Loucy (cell line): ENCODE measurements around the gene ZC3H12C.

Source experiments
- H2AFZ ChIP-seq: fragments of 200-600 bp; sonication (generic); 2 replicates; pipeline ENCODE4 v1.6.0; 2016; ENCODE audit warnings: antibody characterized with exemption, mild to moderate bottlenecking, low read length, moderate library complexity
- H3F3A ChIP-seq: fragments of 200-600 bp; 2 replicates; pipeline ENCODE4 v1.6.0; 2016; ENCODE audit warnings: antibody characterized with exemption, low read depth, mild to moderate bottlenecking
- H3K27me3 ChIP-seq: fragments of 200-600 bp; sonication (generic); 2 replicates; pipeline ENCODE4 v1.6.1; 2014; ENCODE audit warnings: low read length, mild to moderate bottlenecking; ENCODE audit not compliant: insufficient read depth, poor library complexity, severe bottlenecking
- H3K36me3 ChIP-seq: fragments of 200-600 bp; sonication (generic); 2 replicates; pipeline ENCODE4 v1.6.1; 2016; ENCODE audit warnings: low read length; ENCODE audit not compliant: insufficient read depth
- H3K4me1 ChIP-seq: fragments of 200-600 bp; sonication (generic); 2 replicates; pipeline ENCODE4 v1.5.1; 2014; ENCODE audit warnings: low read length, mild to moderate bottlenecking; ENCODE audit not compliant: insufficient read depth, poor library complexity, severe bottlenecking
- H3K4me2 ChIP-seq: fragments of 200-600 bp; sonication (generic); 2 replicates; pipeline ENCODE4 v1.6.0; 2014; ENCODE audit warnings: antibody characterized with exemption, low read length, low read depth, mild to moderate bottlenecking; ENCODE audit not compliant: poor library complexity, severe bottlenecking
- H3K4me3 ChIP-seq: fragments of 200-600 bp; sonication (generic); 2 replicates; pipeline ENCODE4 v1.5.1; 2014; ENCODE audit warnings: low read length, mild to moderate bottlenecking, mixed read lengths; ENCODE audit not compliant: poor library complexity, severe bottlenecking
- H3K79me2 ChIP-seq: fragments of 200-600 bp; sonication (generic); 2 replicates; pipeline ENCODE4 v1.6.1; 2014; ENCODE audit warnings: low read length; ENCODE audit not compliant: insufficient read depth
- H3K9ac ChIP-seq: fragments of 200-600 bp; sonication (generic); 2 replicates; pipeline ENCODE4 v1.6.0; 2014; ENCODE audit warnings: mild to moderate bottlenecking, low read depth, low read length, moderate library complexity; ENCODE audit not compliant: poor library complexity, severe bottlenecking
- H3K9me2 ChIP-seq: fragments of 200-600 bp; sonication (generic); replicated peaks from 2 replicates; pipeline ENCODE4 v1.6.1; 2016; ENCODE audit warnings: low read depth, low read length, mixed read lengths
- H3K9me3 ChIP-seq: fragments of 200-600 bp; sonication (generic); 2 replicates; pipeline ENCODE4 v1.6.1; 2014; ENCODE audit warnings: mild to moderate bottlenecking, antibody characterized with exemption, low read length, low read depth; ENCODE audit not compliant: insufficient read depth
- H4K20me1 ChIP-seq: fragments of 200-600 bp; sonication (generic); 2 replicates; pipeline ENCODE4 v1.6.0; 2014; ENCODE audit warnings: antibody characterized with exemption, low read length, mild to moderate bottlenecking; ENCODE audit not compliant: insufficient read depth, poor library complexity, severe bottlenecking
- CTCF ChIP-seq: fragments of 200-600 bp; sonication (generic); conservative IDR thresholded peaks from 2 replicates; pipeline ENCODE4 v1.5.1; 2014; ENCODE audit warnings: mild to moderate bottlenecking, antibody characterized with exemption, low read length
- EZH2phosphoT487 ChIP-seq: fragments of 200-600 bp; IDR thresholded peaks from 2 replicates; pipeline ENCODE4 v1.6.1; 2018; ENCODE audit warnings: antibody characterized with exemption, mild to moderate bottlenecking, moderate library complexity, borderline replicate concordance

ZC3H12C gene

GRCh38 chr11:110160016-110160415 is 66.8 kb downstream of the ZC3H12C start:
- TF ChIP-seq EZH2phosphoT487 (no peak), CTCF (no peak)
- no peaks in the 10 kb centered on the region for H3K9me3 ChIP-seq
- H3K9ac ChIP-seq: no peak overlapping the region
- H2AFZ ChIP-seq: no peak overlapping the region
- no peaks in the 10 kb centered on the region for H3K79me2 ChIP-seq
- H3K36me3 ChIP-seq: no peaks in the 10 kb centered on the region
- no peaks in the 10 kb centered on the region for H3F3A ChIP-seq
- no peak overlapping the region for H3K4me3 ChIP-seq
- no peaks in the 10 kb centered on the region for H3K4me1 ChIP-seq
- H3K27me3 ChIP-seq: no peaks in the 10 kb centered on the region
- no peaks in the 10 kb centered on the region for H4K20me1 ChIP-seq
- no peaks in the 10 kb centered on the region for H3K9me2 ChIP-seq
- no peak overlapping the region for H3K4me2 ChIP-seq

GRCh38 chr11:110160437-110160836 is 67.2 kb downstream of the ZC3H12C start:
- no peaks in the 10 kb centered on the region for H3K79me2 ChIP-seq
- no peak overlapping the region for H2AFZ ChIP-seq
- TF ChIP-seq CTCF (no peak), EZH2phosphoT487 (no peak)
- H3F3A ChIP-seq: no peaks in the 10 kb centered on the region
- H3K9me3 ChIP-seq: no peaks in the 10 kb centered on the region
- H3K9ac ChIP-seq: no peak overlapping the region
- no peak overlapping the region for H3K4me3 ChIP-seq
- H3K4me2 ChIP-seq: no peak overlapping the region
- H3K9me2 ChIP-seq: no peaks in the 10 kb centered on the region
- H4K20me1 ChIP-seq: no peaks in the 10 kb centered on the region
- H3K27me3 ChIP-seq: no peaks in the 10 kb centered on the region
- no peaks in the 10 kb centered on the region for H3K4me1 ChIP-seq
- no peaks in the 10 kb centered on the region for H3K36me3 ChIP-seq

- Histone ChIP-seq H3K4me1 (no peaks in the 10 kb centered on the region), H2AFZ (no peak overlapping the region), H3K36me3 (no peaks in the 10 kb centered on the region)
Observed at GRCh38 chr11:110161061-110161460, 67.9 kb downstream of the ZC3H12C start.

GRCh38 chr11:110162216-110162615 is 69.0 kb downstream of the ZC3H12C start:
- no peaks in the 10 kb centered on the region for H3K4me1 ChIP-seq

More at GRCh38 chr11:110161061-110161460, 67.9 kb downstream of the ZC3H12C start:
- H3K27me3 ChIP-seq: no peaks in the 10 kb centered on the region
- H3K79me2 ChIP-seq: no peaks in the 10 kb centered on the region
- H3K9ac ChIP-seq: no peak overlapping the region
- no peaks in the 10 kb centered on the region for H3F3A ChIP-seq
- H3K9me2 ChIP-seq: no peaks in the 10 kb centered on the region
- H4K20me1 ChIP-seq: no peaks in the 10 kb centered on the region
- H3K4me3 ChIP-seq: no peak overlapping the region
- TF ChIP-seq EZH2phosphoT487: no peak
- no peaks in the 10 kb centered on the region for H3K9me3 ChIP-seq
- H3K4me2 ChIP-seq: no peak overlapping the region

More at GRCh38 chr11:110162216-110162615, 69.0 kb downstream of the ZC3H12C start:
- no peaks in the 10 kb centered on the region for H4K20me1 ChIP-seq
- no peaks in the 10 kb centered on the region for H3K9me2 ChIP-seq
- H3K27me3 ChIP-seq: no peaks in the 10 kb centered on the region
- H3K4me3 ChIP-seq: no peak overlapping the region
- no peaks in the 10 kb centered on the region for H3K9me3 ChIP-seq
- H2AFZ ChIP-seq: no peak overlapping the region
- no peaks in the 10 kb centered on the region for H3F3A ChIP-seq
- H3K9ac ChIP-seq: no peak overlapping the region
- no peak overlapping the region for H3K4me2 ChIP-seq
- H3K36me3 ChIP-seq: no peaks in the 10 kb centered on the region
- no peaks in the 10 kb centered on the region for H3K79me2 ChIP-seq
- TF ChIP-seq CTCF (no peak), EZH2phosphoT487 (no peak)
